ENCODE measurements around the gene UGT2B17.

The UGT2B17 gene

DNA sequence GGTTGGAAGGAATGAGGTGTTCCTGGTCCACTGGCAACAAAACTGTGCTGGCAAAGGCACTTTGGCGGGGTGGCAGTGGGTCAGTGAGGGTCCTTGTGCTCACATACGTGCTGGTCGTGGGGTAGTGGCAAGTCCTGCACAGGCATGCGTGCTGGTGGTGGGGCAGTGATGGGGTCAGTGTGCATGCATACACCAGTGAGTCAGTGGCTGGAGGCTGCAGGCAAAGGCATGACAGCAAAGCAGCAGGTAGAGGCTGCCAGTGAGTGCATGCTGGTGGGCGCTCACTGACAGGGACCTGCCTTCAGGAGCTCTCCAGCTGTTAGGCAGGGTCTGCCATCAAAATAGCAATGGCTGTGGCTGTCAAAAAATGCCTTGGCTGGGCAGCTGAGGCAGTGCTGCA is 86.8 kb downstream of the UGT2B17 start:
- DNase-seq (ENCODE audit: low spot score) = no peak

Measured in SK-N-DZ (cell line).